PC-9 (cell line): ENCODE data around the gene LRRK1. TPM values are rescaled to one million over a fixed set of nuclear protein-coding genes. Genes with fewer than 3 reads are reported as not detected.

Source experiments
- BruUV-seq: library from RNA; stranded (reverse); fragments of 400-500 nt; replicated peaks from 2 replicates; lab custom pipeline; 2021; lab: Mats Ljungman, UMichigan
- CTCF ChIA-PET: fragments of 300-600 bp; sonication (Branson Sonifier 250); formaldehyde crosslinking; loops from one replicate; lab custom pipeline; 2022; ENCODE audit warnings: antibody characterized with exemption; lab: Charles Lee
- POLR2A ChIA-PET: fragments of 300-600 bp; sonication (Branson Sonifier 250); formaldehyde crosslinking; loops from one replicate; lab custom pipeline; 2022; ENCODE audit warnings: antibody characterized with exemption; ENCODE audit not compliant: unreplicated experiment; lab: Charles Lee
- DNase-seq, 2 experiments: peaks; one replicate each; pipeline versions ENCODE4 v3.0.0 to v3.0.0-alpha.2; 2015 to 2022; ENCODE audit warnings: mixed read lengths in 1 of 2
- H2AFZ ChIP-seq: fragments of 200-600 bp; sonication (generic); 2 replicates; pipeline ENCODE4 v1.8.1; 2017; ENCODE audit warnings: antibody characterized with exemption
- H3F3A ChIP-seq: fragments of 200-600 bp; sonication (generic); 2 replicates; pipeline ENCODE4 v1.8.1; 2017; ENCODE audit warnings: antibody characterized with exemption, mild to moderate bottlenecking, low read depth; ENCODE audit not compliant: insufficient read depth
- H3K27ac ChIP-seq: fragments of 200-600 bp; sonication (generic); 2 replicates; pipeline ENCODE4 v1.6.1; 2016; ENCODE audit warnings: mixed run types
- H3K27me3 ChIP-seq: fragments of 200-600 bp; sonication (generic); 2 replicates; pipeline ENCODE4 v1.6.1; 2016; ENCODE audit warnings: low read depth, mixed run types; ENCODE audit not compliant: insufficient read depth
- H3K36me3 ChIP-seq: fragments of 200-600 bp; sonication (generic); 2 replicates; pipeline ENCODE4 v1.6.1; 2016; ENCODE audit warnings: low read depth, mixed run types
- H3K4me1 ChIP-seq: fragments of 200-600 bp; sonication (generic); replicated peaks from 2 replicates; pipeline ENCODE4 v1.6.1; 2016; ENCODE audit warnings: mixed run types; ENCODE audit not compliant: insufficient read depth
- H3K4me2 ChIP-seq: fragments of 200-600 bp; sonication (generic); 2 replicates; pipeline ENCODE4 v1.6.1; 2017; ENCODE audit warnings: mixed run types
- H3K4me3 ChIP-seq: fragments of 200-600 bp; sonication (generic); 2 replicates; pipeline ENCODE4 v1.6.1; 2016; ENCODE audit warnings: mixed run types
- H3K79me2 ChIP-seq: fragments of 200-600 bp; sonication (generic); 2 replicates; pipeline ENCODE4 v1.6.1; 2017; ENCODE audit warnings: low read depth, mixed run types
- H3K9me2 ChIP-seq: fragments of 200-600 bp; sonication (generic); 2 replicates; pipeline ENCODE4 v1.8.1; 2017; ENCODE audit warnings: mild to moderate bottlenecking; ENCODE audit not compliant: insufficient read depth
- H3K9me3 ChIP-seq: fragments of 200-600 bp; sonication (generic); 2 replicates; pipeline ENCODE4 v1.8.1; 2016; ENCODE audit warnings: low read depth; ENCODE audit not compliant: insufficient read depth
- H4K20me1 ChIP-seq: fragments of 200-600 bp; sonication (generic); 2 replicates; pipeline ENCODE4 v1.8.1; 2017; ENCODE audit not compliant: insufficient read depth
- EZH2 ChIP-seq: fragments of 200-600 bp; sonication (generic); IDR thresholded peaks from 2 replicates; pipeline ENCODE4 v1.8.0; 2017; ENCODE audit warnings: antibody characterized with exemption, low read depth
- intact Hi-C: fragments of 100-400 bp; cut with micrococcal nuclease; formaldehyde crosslinking; loops from one replicate; pipeline ENCODE4 v1.10.0; 2022; ENCODE audit not compliant: unreplicated experiment
- total RNA-seq: library from RNA; stranded (reverse); gene quantifications from 2 replicates; pipeline ENCODE4 v1.2.3, GENCODE V29; 2021
- TF ChIP-seq, protein P1 (sequence below): fragments of 200-600 bp; sonication (generic); conservative IDR thresholded peaks from 2 replicates; pipeline ENCODE4 v1.6.1; 2017; ENCODE audit warnings: mixed run types, antibody characterized with exemption, mild to moderate bottlenecking, moderate library complexity

Gene LRRK1
- total RNA-seq, 1 experiment from 2014 or later: 15.7 TPM

DNA sequence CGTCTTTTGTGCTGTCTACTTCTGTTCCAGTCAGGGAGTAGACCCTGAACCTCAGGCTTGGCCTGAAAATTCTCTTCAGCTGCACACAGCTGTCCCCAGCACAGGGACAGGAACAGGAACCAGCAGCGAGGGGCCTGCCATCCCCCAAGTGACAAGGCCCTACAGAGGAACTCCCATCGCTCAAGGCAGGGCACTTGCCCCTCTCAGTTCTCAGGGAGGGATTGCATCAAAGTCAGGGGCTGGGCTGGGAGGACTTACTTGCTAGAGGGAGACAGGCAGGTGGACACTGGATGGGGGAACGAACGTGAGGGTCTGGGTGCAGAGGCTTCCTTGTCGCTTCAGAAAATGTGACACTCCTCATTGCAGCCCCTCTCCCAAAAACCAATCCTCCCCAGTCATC lies 169.1 kb downstream of the LRRK1 start:
- no peaks in the 10 kb centered on the region for H3K4me1 ChIP-seq
- H3K79me2 ChIP-seq: no peaks in the 10 kb centered on the region
- no TSS peak for BruUV-seq
- no peaks in the 10 kb centered on the region for H3K27me3 ChIP-seq
- CTCF ChIA-PET: interaction anchor here (0.6 kb wide), 1 partner anchor 567 kb away, joined by 4 read pairs; no protein-coding TSS in a partner anchor
- no peaks in the 10 kb centered on the region for H3K36me3 ChIP-seq
- peak overlapping the region; percentile 64; the same call in 1 of the 2 replicates for H3K4me2 ChIP-seq
- no peak for DNase-seq
- H2AFZ ChIP-seq: no peak overlapping the region
- no peaks in the 10 kb centered on the region for H3F3A ChIP-seq
- H3K9me3 ChIP-seq: no peaks in the 10 kb centered on the region
- POLR2A ChIA-PET: no interaction called here
- TF ChIP-seq, protein P1, sequence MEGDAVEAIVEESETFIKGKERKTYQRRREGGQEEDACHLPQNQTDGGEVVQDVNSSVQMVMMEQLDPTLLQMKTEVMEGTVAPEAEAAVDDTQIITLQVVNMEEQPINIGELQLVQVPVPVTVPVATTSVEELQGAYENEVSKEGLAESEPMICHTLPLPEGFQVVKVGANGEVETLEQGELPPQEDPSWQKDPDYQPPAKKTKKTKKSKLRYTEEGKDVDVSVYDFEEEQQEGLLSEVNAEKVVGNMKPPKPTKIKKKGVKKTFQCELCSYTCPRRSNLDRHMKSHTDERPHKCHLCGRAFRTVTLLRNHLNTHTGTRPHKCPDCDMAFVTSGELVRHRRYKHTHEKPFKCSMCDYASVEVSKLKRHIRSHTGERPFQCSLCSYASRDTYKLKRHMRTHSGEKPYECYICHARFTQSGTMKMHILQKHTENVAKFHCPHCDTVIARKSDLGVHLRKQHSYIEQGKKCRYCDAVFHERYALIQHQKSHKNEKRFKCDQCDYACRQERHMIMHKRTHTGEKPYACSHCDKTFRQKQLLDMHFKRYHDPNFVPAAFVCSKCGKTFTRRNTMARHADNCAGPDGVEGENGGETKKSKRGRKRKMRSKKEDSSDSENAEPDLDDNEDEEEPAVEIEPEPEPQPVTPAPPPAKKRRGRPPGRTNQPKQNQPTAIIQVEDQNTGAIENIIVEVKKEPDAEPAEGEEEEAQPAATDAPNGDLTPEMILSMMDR: no peak
- no peak for TF ChIP-seq EZH2
- intact Hi-C loops: loop anchor here (2.0 kb wide), 2 partner anchors 73 to 459 kb away; no protein-coding TSS in a partner anchor
- no peaks in the 10 kb centered on the region for H3K9me2 ChIP-seq
- no peaks in the 10 kb centered on the region for H4K20me1 ChIP-seq
- H3K4me3 ChIP-seq: no peak overlapping the region
- no peak overlapping the region for H3K27ac ChIP-seq

- Histone ChIP-seq H3K79me2 (no peaks in the 10 kb centered on the region), H3K4me1 (no peaks in the 10 kb centered on the region), H3K4me2 (peak overlapping the region; percentile 64), H3K9me3 (no peaks in the 10 kb centered on the region), H3K27me3 (no peaks in the 10 kb centered on the region), H3K9me2 (no peaks in the 10 kb centered on the region), H3K27ac (no peak overlapping the region), H3K4me3 (no peak overlapping the region; the same call in 1 of the 2 replicates), H3K36me3 (no peaks in the 10 kb centered on the region), H4K20me1 (no peaks in the 10 kb centered on the region), H2AFZ (no peak overlapping the region), H3F3A (no peaks in the 10 kb centered on the region)
- no TSS peak for BruUV-seq
- peak in 1 of 2 experiments; percentile 78 for DNase-seq
- intact Hi-C loops: loop anchor here (1.0 to 2.0 kb wide), 3 partner anchors 74 to 460 kb away; no protein-coding TSS in a partner anchor
- TF ChIP-seq, protein P1: peak; percentile 96
- no peak for TF ChIP-seq EZH2
- ChIA-PET POLR2A (no interaction called here), CTCF (no interaction called here)
Observed at GRCh38 chr15:101088788-101089578, 169.8 kb downstream of the LRRK1 start.

DNA sequence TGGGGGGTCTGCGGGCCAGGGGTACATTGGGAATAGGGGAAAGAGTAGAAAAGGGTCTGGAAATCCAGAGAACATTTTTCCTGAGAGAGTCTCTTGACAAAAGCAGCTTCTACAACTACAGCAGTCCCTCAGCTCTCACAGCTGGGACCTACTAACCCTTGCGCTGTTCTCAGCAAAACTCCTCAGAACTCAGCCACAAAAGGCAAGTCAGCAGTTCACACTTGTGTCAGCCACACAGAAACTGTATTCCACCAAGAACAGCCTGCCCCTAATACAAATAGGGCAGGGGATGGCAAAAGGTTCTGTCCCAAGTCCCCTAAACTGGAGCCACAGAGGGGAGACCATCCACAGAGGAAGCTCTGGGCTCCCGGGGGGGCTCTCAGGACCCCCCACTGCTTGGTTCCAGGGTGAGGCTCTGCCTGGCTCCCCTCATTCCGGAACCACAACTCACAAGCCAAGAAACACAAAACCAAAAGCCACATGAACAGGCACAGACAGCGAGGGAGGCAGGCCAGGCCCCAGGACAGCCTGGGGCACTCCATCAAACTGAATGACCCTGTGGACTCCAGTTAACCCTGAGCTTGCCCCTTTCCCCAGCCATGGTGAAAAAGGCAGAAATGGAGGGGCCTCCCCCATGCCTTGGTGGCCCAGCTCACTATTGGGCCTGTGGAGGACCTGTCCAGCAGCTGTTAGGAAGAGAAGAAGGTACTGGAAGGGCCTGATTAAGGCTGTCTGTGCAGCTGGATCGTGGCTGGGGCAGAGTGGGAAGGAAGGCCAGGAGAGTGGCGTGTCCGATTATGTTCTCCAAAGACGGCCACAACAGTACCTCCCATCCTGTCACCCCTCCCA lies 170.6 kb downstream of the LRRK1 start:
- H3K27me3 ChIP-seq: peaks cover under 1% of the 10 kb centered on the region; the same call in 1 of the 2 replicates
- BruUV-seq: no TSS peak
- intact Hi-C loops: loop anchor here (1.0 to 2.0 kb wide), 3 partner anchors 75 to 461 kb away; no protein-coding TSS in a partner anchor
- no peaks in the 10 kb centered on the region for H4K20me1 ChIP-seq
- ChIA-PET POLR2A (no interaction called here), CTCF (no interaction called here)
- no peak overlapping the region for H2AFZ ChIP-seq
- no peaks in the 10 kb centered on the region for H3K4me1 ChIP-seq
- H3K9me3 ChIP-seq: no peaks in the 10 kb centered on the region
- no peak overlapping the region for H3K4me2 ChIP-seq
- H3K36me3 ChIP-seq: no peaks in the 10 kb centered on the region
- H3K4me3 ChIP-seq: no peak overlapping the region
- H3K9me2 ChIP-seq: no peaks in the 10 kb centered on the region
- H3K27ac ChIP-seq: no peak overlapping the region
- no peak for DNase-seq
- no peak for TF ChIP-seq EZH2
- TF ChIP-seq, protein P1: no peak
- H3F3A ChIP-seq: no peaks in the 10 kb centered on the region
- H3K79me2 ChIP-seq: no peaks in the 10 kb centered on the region
